ENCODE data around the gene PHF21B.

Gene PHF21B

DNA sequence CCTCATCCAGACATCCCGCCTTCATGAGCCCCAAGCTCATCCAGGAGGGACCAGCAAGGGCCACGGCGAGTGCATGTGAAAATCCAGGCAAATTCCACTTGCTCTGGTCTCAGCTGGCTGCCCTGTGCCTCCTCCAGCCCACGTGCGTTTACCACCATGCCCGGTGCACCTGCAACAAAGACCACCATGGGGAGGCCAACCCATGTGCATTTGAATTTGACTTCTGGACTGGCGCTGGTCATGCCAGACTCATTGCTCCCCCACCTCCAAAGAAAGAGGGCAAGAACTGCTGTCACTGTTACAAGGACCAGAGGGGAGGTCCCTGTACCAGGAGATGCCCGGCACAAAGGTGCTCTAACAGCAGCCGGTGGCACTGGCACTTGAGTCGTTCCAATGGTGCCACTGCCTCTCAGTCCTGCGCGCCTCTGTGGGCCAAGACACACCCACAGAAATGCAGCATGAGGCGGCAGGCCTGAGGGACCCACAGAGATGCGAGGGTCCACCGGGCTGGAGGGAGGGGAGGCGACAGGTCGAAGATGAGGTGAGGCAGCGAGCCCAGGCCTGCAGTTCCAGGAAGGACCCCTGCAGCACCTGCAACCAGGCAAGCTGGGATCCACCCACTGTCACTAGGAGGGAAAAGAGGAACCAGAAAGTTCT lies 80.3 kb downstream of the PHF21B start:
- peaks cover 0 to 5% (median 2%) of the 10 kb centered on the region in 11 experiments; a peak in 11 of 22 replicates for H3K9me3 ChIP-seq (replicated peaks in 1 of 11)
- H3K9ac ChIP-seq: no peak overlapping the region
- H3K4me2 ChIP-seq: peak overlapping the region in 2 of 11 experiments; percentile 29 to 33; a peak in 2 of 22 replicates
- TF ChIP-seq Cebpa-rat (IDR thresholded peaks at IDR 0.05): no peak
- H3K36me3 ChIP-seq: no peaks in the 10 kb centered on the region
- H3K27me3 ChIP-seq: no peaks in the 10 kb centered on the region
- H3K4me1 ChIP-seq: peaks cover 11 to 28% (median 21%) of the 10 kb centered on the region in 10 experiments
- no peak overlapping the region for H3K27ac ChIP-seq
- H3K4me3 ChIP-seq: no peak overlapping the region
- H4K20me1 ChIP-seq: peaks cover 0 to 4% (median 0%) of the 10 kb centered on the region in 11 experiments; a peak in 2 of 22 replicates

DNA sequence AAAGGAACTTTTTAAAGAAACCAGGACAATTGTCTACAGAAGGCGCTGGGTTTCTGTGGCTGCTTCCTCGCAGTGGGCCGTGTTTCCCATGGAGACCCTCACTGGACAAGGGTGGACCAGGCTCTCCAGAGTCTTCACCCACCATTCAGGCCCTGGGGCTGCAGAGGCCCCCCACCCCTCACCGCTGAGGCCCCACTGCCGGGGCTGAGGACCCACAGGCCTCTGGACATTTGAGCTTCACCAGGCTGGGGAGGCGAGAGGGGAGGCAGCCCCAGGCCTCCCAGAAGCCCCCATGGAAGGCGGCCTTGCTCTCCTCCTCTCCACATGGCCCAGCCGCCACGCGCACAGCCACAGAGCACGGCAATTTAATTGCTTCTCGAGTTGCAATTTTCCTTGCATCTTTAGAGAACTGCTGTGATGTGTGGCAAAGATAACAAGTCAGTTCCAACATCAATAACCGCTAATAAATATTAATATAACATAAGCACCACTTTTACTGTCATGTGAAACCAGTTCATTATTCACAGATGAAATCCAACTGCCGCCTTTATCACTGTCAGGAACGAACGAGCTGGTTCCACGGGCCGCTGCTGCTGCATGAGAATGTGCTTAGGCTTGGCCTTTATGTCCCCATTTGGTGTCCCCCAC lies 81.0 kb downstream of the PHF21B start:
- Histone ChIP-seq H3K9me3 (replicated peaks in 1 of 11) (peaks cover 0 to 9% (median 6%) of the 10 kb centered on the region in 11 experiments; a peak in 12 of 22 replicates), H3K9ac (no peak overlapping the region), H3K27me3 (no peaks in the 10 kb centered on the region), H3K4me1 (peaks cover 8 to 21% (median 15%) of the 10 kb centered on the region in 10 experiments), H3K4me3 (no peak overlapping the region), H3K27ac (no peak overlapping the region), H4K20me1 (no peaks in the 10 kb centered on the region; a peak in 2 of 22 replicates), H3K4me2 (no peak overlapping the region), H3K36me3 (no peaks in the 10 kb centered on the region)
- no peak for TF ChIP-seq Cebpa-rat (IDR thresholded peaks at IDR 0.05)

DNA sequence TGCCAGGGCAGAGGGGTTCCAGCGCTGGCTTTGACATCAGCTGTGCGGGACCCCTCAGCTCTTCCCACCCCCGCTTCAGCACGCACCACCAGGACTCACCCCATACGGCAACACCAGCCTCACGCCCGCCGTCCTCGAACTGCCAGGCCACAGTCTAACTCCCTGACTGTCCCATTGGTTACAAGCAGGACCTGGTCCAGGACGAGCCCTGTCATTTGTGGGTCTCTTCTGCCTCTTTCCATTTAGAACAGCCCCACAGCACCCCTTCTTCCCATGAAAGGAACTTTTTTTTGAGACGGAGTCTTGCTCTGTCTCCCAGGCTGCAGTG lies 81.7 kb downstream of the PHF21B start:
- TF ChIP-seq Cebpa-rat (IDR thresholded peaks at IDR 0.05): no peak
- Histone ChIP-seq H3K27ac (no peak overlapping the region), H3K9ac (no peak overlapping the region), H4K20me1 (no peaks in the 10 kb centered on the region; a peak in 2 of 22 replicates), H3K4me1 (peaks cover under 1 to 14% (median 8%) of the 10 kb centered on the region in 10 experiments; a peak in 16 of 20 replicates), H3K9me3 (replicated peaks in 1 of 11) (peaks cover 0 to 9% (median 6%) of the 10 kb centered on the region in 11 experiments; a peak in 12 of 22 replicates), H3K36me3 (no peaks in the 10 kb centered on the region), H3K4me2 (no peak overlapping the region), H3K4me3 (no peak overlapping the region), H3K27me3 (no peaks in the 10 kb centered on the region)

DNA sequence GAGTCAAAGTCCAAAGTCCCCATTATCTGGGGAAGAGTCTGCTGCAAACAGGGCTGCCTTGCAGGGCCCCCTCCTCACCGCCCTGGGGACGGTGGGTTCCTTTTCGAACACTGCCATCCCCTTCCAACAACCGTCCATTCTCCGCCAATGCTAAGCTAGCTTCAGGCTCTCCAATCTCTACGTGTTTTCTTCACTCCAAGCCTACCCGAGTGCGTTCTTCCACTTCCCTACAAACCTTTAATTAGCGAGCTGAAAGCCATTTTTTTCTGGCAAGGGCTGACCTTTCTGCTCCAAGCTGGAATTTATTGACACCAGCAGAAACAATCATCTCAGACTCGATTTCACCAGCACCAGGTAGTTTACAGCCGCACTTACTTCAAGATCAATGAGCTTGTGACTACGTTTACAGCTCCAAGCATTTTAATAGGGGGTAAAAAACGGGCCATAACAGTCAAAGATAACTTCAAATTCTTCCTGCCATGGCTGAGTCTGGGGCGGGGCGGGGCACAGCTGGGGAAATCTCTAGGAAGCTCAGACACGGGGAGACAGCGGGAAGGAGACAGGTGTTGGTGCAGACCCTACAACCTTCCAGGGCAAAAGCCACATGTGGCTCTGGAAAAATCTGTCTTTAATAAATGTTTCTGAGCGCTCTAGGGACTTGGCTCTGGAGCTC lies 82.2 kb downstream of the PHF21B start:
- TF ChIP-seq Cebpa-rat (IDR thresholded peaks at IDR 0.05): no peak
- no peaks in the 10 kb centered on the region; a peak in 2 of 22 replicates for H4K20me1 ChIP-seq
- H3K4me1 ChIP-seq: peaks cover 0 to 13% (median 3%) of the 10 kb centered on the region in 10 experiments; a peak in 12 of 20 replicates
- no peak overlapping the region for H3K4me3 ChIP-seq
- peaks cover 0 to 9% (median 6%) of the 10 kb centered on the region in 11 experiments; a peak in 12 of 22 replicates for H3K9me3 ChIP-seq (replicated peaks in 1 of 11)
- no peaks in the 10 kb centered on the region for H3K36me3 ChIP-seq
- no peak overlapping the region for H3K9ac ChIP-seq
- H3K27me3 ChIP-seq: no peaks in the 10 kb centered on the region
- no peak overlapping the region for H3K27ac ChIP-seq
- no peak overlapping the region for H3K4me2 ChIP-seq

DNA sequence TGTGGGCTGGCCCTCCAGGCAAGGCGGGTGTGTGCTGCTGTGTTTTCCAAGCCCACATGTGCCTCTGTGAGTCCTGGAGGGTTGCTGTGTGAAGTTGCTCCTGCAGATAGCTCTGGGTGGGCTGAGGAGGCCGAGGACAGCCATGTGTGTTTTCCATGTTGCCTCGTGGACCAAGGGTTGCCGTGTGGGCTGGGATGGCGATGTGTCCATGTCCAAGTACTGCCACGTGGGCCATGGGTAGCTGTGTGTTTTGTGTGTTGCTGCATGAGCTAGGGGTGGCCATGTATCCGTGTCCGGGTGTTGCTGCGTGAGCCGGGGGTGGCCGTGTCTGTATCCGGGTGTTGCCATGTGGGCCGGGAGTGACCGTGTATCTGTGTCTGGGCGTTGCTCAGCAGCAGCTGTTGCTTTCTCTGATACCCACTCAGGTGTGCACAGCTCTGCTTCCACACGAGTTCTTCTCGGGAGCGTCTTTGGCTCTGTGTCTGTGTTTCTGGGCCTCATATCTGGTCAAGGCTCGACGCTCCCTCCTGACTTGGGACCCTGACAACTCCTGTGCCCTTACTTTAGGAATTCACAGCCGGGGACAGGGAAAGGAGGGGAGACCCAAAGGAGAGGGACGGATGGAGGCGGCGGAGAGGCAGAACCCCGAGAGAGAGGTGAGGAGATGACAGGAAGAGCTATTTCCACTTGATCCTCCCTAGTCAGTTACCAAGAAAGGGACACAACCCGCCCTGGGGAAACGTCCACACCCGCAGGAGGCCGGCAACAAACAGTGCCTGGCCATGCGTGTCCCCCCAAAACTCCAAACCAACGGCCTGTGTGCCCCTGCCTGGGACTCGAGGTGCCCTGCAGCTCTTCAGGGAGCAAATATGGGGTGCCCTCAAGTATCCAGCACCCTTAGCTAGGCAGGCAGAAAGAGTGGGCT lies 83.1 kb downstream of the PHF21B start:
- H3K9ac ChIP-seq: no peak overlapping the region
- no peak overlapping the region for H3K27ac ChIP-seq
- H3K36me3 ChIP-seq: no peaks in the 10 kb centered on the region
- no peak for TF ChIP-seq Cebpa-rat (IDR thresholded peaks at IDR 0.05)
- no peaks in the 10 kb centered on the region; a peak in 2 of 22 replicates for H4K20me1 ChIP-seq
- no peak overlapping the region for H3K4me2 ChIP-seq
- no peak overlapping the region for H3K4me3 ChIP-seq
- H3K27me3 ChIP-seq: no peaks in the 10 kb centered on the region
- H3K9me3 ChIP-seq (replicated peaks in 1 of 11): peaks cover 0 to 9% (median 6%) of the 10 kb centered on the region in 11 experiments; a peak in 12 of 22 replicates
- peaks cover 0 to 13% (median 0%) of the 10 kb centered on the region in 10 experiments; a peak in 6 of 20 replicates for H3K4me1 ChIP-seq

DNA sequence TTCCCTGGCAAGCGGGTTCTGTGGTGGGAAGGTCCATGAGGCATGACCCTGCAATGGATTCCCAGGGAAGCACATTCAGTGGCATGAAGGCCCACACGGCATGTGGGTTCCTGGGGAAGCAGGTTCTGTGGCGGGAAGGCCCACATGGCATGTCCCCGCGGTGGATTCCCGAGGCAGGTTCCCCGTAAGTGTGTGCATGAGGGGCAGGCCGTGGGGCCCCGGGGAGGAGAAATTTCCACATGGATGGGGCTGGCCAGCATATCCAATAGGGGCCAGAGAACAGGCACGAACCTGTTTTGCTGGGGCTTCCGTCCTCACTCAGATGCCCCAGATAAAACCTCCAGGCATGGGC lies 83.7 kb downstream of the PHF21B start:
- no peak for TF ChIP-seq Cebpa-rat (IDR thresholded peaks at IDR 0.05)
- H3K36me3 ChIP-seq: no peaks in the 10 kb centered on the region
- no peak overlapping the region for H3K4me3 ChIP-seq
- H4K20me1 ChIP-seq: no peaks in the 10 kb centered on the region; a peak in 2 of 22 replicates
- H3K4me1 ChIP-seq: peaks cover 0 to 13% (median 0%) of the 10 kb centered on the region in 10 experiments; a peak in 6 of 20 replicates
- no peak overlapping the region for H3K9ac ChIP-seq
- no peak overlapping the region; a peak in 1 of 22 replicates for H3K4me2 ChIP-seq
- no peak overlapping the region for H3K27ac ChIP-seq
- H3K9me3 ChIP-seq (replicated peaks in 1 of 11): peaks cover 0 to 9% (median 6%) of the 10 kb centered on the region in 11 experiments; a peak in 12 of 22 replicates
- no peaks in the 10 kb centered on the region for H3K27me3 ChIP-seq

DNA sequence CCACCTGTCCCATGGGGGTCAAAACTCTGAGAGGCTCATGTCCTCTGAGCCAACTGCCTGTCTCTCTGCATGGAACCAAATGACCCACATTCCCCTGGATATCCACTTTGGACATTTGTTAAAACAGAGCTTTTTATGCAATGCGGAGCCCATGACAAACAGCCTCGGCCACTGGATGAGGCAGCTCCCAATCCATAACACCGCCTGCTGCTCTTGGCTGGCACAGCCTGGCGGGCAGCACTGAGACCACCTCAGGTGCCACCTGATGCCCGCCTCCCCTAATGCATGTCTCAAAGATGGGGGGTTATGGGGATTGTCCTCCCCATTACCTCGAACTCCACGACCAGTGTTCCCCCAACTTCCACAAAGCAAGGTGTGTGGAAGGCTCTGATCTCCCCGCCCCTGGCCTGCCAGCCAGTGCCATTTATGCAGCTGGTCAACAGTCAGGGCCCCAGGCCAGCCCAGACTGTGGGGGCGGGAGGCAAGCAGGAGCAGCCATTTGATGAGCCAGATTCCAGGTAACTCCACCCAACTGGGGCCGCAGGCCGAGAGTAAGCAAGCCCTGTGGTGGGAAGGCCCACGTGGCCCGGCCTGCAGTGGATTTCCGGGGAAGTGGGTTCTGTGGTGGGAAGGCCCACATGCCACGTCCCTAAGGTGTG lies 84.2 kb downstream of the PHF21B start:
- Histone ChIP-seq H3K4me3 (no peak overlapping the region), H3K27ac (no peak overlapping the region), H3K9me3 (replicated peaks in 1 of 11) (peaks cover 0 to 9% (median 6%) of the 10 kb centered on the region in 11 experiments; a peak in 12 of 22 replicates), H3K4me2 (peak overlapping the region in 1 of 11 experiments; percentile 11; a peak in 1 of 22 replicates), H3K9ac (no peak overlapping the region), H4K20me1 (no peaks in the 10 kb centered on the region; a peak in 2 of 22 replicates), H3K27me3 (no peaks in the 10 kb centered on the region), H3K36me3 (no peaks in the 10 kb centered on the region), H3K4me1 (peaks cover 0 to 13% (median 0%) of the 10 kb centered on the region in 10 experiments; a peak in 5 of 20 replicates)
- no peak for TF ChIP-seq Cebpa-rat (IDR thresholded peaks at IDR 0.05)

DNA sequence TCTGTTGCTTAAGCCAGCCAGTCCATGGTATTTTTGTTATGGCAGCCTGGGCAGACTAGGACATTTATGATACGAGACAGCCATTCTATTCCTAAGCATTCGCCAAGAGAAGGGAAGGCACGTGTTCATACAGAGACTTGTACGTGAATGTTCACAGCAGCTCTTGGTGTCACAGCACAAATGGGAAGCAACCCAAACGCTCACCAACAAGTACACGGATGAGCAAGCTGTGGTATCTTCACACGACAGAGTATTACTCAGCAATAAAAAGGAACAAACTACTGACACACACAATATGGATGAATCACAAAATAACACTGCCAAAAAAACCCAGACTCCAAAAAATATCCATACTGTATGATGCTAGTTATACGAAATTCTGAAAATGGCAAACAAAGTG lies 85.1 kb downstream of the PHF21B start:
- Histone ChIP-seq H3K4me1 (peaks cover 0 to 8% (median 0%) of the 10 kb centered on the region in 10 experiments; a peak in 5 of 20 replicates), H3K9me3 (replicated peaks in 1 of 11) (peaks cover 0 to 9% (median 6%) of the 10 kb centered on the region in 11 experiments; a peak in 12 of 22 replicates), H3K36me3 (no peaks in the 10 kb centered on the region), H3K4me2 (no peak overlapping the region), H3K27ac (no peak overlapping the region), H3K27me3 (no peaks in the 10 kb centered on the region), H3K4me3 (no peak overlapping the region), H4K20me1 (no peaks in the 10 kb centered on the region; a peak in 2 of 22 replicates), H3K9ac (no peak overlapping the region)
- TF ChIP-seq Cebpa-rat (IDR thresholded peaks at IDR 0.05): no peak
